GM18870 (cell line): Measurements from ENCODE around the gene PSMA4.
"Not testable (repeated sequence)": the region's sequence is repeated elsewhere in the genome, so short reads cannot be mapped to it uniquely, and the experiment has no call there.

ENCODE experiments used
- ATAC-seq: cut with Tn5 transposase; IDR thresholded peaks from one replicate; pipeline ENCODE4 v1.9.1; 2021; ENCODE audit warnings: moderate library complexity; ENCODE audit not compliant: unreplicated experiment

PSMA4 gene

GRCh38 chr15:78550815-78551214 is 10.6 kb downstream of the PSMA4 start:
- no peak for ATAC-seq

GRCh38 chr15:78551902-78552301 is 11.7 kb downstream of the PSMA4 start:
- no peak for ATAC-seq

GRCh38 chr15:78552597-78552996 is 12.4 kb downstream of the PSMA4 start:
- no peak for ATAC-seq

- ATAC-seq, result not testable (repeated sequence)
Measured at GRCh38 chr15:78560201-78560600, 20.0 kb downstream of the PSMA4 start.

- ATAC-seq, result no peak
Measured at GRCh38 chr15:78561490-78561889, 21.2 kb downstream of the PSMA4 start.

GRCh38 chr15:78563092-78563491 is 22.8 kb downstream of the PSMA4 start:
- no peak for ATAC-seq

- ATAC-seq, result no peak
Measured at GRCh38 chr15:78564743-78565096, 24.5 kb downstream of the PSMA4 start.

- peak; percentile 49 for ATAC-seq
Measured at GRCh38 chr15:78565097-78565950, 25.1 kb downstream of the PSMA4 start, which contains the start of gene CHRNA5. Gene CHRNA5 (plus strand): TSS chr15:78565520. CDS start chr15:78565720, 200 bp downstream.

- peak; percentile 21 for ATAC-seq
Measured at GRCh38 chr15:78565951-78566774, 25.9 kb downstream of the PSMA4 start.

GRCh38 chr15:78567531-78567930 is 27.3 kb downstream of the PSMA4 start:
- ATAC-seq, result no peak

GRCh38 chr15:78570710-78571109 is 30.5 kb downstream of the PSMA4 start:
- no peak for ATAC-seq

GRCh38 chr15:78571382-78571781 is 31.1 kb downstream of the PSMA4 start:
- ATAC-seq, result no peak

GRCh38 chr15:78573416-78573815 is 33.2 kb downstream of the PSMA4 start:
- no peak for ATAC-seq

GRCh38 chr15:78574944-78575343 is 34.7 kb downstream of the PSMA4 start:
- no peak for ATAC-seq

GRCh38 chr15:78597583-78597982 is 57.3 kb downstream of the PSMA4 start:
- no peak for ATAC-seq

- ATAC-seq, result no peak
Measured at GRCh38 chr15:78598348-78598747, 58.1 kb downstream of the PSMA4 start.

GRCh38 chr15:78599189-78599588 is 58.9 kb downstream of the PSMA4 start:
- ATAC-seq, result no peak
